Esophagus muscularis mucosa (tissue), 3 donors: ENCODE results near the gene SNAP47.

ENCODE experiments used
- CTCF ChIP-seq, 3 experiments: fragments of 200-600 bp in 2 of 3; fragments of 450-650 bp in 1 of 3; sonication (generic) in 2 of 3; IDR thresholded peaks; one replicate each; pipeline ENCODE4 v1.5.1; 2017 to 2019; ENCODE audit warnings: antibody characterized with exemption in 3 of 3, mild to moderate bottlenecking in 2 of 3, moderate library complexity in 1 of 3
- POLR2A ChIP-seq: fragments of 450-650 bp; IDR thresholded peaks from one replicate; pipeline ENCODE4 v1.6.1; 2017; ENCODE audit warnings: antibody characterized with exemption, moderate library complexity, mild to moderate bottlenecking, low read depth

- TF ChIP-seq CTCF (IDR thresholded peaks at IDR 0.05) = no peak
- TF ChIP-seq POLR2A = no peak
Measured at GRCh38 chr1:227765261-227766014, 30.2 kb downstream of the SNAP47 start.
